ENCODE data around the gene MFNG.
"Not testable (repeated sequence)": the region's sequence is repeated elsewhere in the genome, so short reads cannot be mapped to it uniquely, and the experiment has no call there.

Gene MFNG

DNA sequence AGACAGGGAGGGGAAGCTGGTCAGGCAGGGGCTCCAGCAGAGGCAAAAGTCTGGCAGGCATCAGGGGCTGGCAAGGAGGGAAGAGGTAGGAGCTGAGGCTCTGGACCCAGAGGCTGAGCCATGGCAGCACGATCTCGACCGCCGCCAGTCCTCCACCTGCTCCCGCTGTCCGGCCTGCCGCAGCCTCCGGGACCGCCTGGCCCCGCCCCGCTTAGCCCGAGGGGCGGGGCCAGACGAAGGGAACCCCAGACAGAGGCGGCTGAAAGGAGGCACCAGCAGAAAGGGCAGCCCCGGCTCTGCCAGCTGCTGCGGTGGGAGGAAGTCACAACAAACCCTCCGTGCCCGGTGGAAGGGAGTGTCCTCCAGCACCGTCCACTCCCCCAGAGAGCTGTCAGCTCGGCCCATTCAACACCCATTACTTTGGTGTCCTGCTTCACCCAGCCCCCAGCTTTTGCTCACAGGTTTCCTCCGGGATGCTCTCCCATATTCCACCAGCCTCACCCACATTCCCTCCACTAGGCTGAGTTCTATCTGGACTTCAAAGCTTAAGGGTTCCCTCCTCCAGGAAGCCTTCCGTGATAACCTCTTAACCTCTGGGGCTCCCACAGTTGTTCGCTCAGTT lies at the start of gene MFNG:
Gene MFNG (minus strand): TSS at position 161 of the 622 bp plus-strand sequence. CDS start 207 bp downstream, outside the sequence.
- DNase-seq (ENCODE audit: low spot score): peak; percentile 59

GRCh38 chr22:37535159-37535558 lies 49.0 kb upstream of the MFNG start:
- DNase-seq (ENCODE audit: low spot score): no peak

DNA sequence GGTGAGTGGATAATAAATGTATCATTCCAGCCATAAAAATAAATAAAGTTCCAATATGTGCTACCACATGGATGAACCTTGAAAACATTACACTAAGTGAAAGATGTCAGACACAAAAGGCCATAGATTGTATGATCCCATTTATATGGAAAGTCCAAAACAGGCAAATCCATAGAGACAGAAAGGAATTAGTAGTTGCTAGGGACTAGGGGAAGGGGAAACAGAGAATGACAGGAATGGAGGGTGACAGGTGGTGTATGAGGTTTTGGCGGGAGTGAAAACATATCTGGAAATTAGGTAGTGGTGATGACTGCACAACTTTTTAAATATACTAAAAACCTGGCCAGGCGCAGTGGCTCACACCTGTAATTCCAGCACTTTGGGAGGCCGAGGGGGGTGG lies 48.3 kb upstream of the MFNG start:
- no peak for DNase-seq (ENCODE audit: low spot score)

DNA sequence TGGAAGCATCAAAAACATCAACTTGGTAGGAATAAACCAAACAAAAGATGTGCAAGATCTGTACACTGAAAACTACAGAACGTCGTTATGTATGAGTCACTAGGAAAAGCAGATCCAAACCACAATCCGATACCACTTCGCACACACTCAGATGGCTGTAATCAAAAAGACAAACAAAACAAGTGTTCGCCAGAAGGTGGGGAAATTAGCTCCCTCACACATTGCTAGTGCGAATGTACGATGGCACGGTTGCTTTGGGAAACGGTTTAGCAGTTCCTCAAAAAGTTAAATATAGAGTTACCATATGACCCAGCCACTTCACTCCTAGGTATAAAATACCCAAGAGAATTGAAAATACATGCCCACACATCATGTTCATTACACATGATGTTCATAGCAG lies 47.8 kb upstream of the MFNG start:
- DNase-seq (ENCODE audit: low spot score): no peak

GRCh38 chr22:37529652-37530345 lies 43.6 kb upstream of the MFNG start:
- DNase-seq (ENCODE audit: low spot score): no peak

DNA sequence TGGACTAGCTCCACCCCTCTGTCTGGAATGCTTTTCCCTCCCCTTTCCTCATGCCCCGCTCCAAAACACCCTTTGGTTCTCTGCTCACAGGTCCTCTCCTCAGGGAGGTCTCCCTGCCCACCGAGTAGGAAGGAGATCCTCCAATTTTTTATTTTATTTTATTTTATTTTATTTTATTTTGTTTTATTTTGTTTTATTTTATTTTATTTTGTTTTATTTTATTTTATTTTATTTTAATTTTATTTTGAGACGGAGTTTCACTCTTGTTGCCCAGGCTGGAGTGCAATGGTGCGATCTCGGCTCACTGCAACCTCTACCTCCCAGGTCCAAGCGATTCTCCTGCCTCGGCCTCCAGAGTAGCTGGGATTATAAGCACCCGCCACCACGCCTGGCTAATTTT lies 41.8 kb upstream of the MFNG start:
- not testable (repeated sequence) for DNase-seq (ENCODE audit: low spot score)

- not testable (repeated sequence) for DNase-seq (ENCODE audit: low spot score)
Measured at GRCh38 chr22:37527081-37527752, 41.0 kb upstream of the MFNG start.

GRCh38 chr22:37526376-37526775 lies 40.2 kb upstream of the MFNG start:
- no peak for DNase-seq (ENCODE audit: low spot score)

DNA sequence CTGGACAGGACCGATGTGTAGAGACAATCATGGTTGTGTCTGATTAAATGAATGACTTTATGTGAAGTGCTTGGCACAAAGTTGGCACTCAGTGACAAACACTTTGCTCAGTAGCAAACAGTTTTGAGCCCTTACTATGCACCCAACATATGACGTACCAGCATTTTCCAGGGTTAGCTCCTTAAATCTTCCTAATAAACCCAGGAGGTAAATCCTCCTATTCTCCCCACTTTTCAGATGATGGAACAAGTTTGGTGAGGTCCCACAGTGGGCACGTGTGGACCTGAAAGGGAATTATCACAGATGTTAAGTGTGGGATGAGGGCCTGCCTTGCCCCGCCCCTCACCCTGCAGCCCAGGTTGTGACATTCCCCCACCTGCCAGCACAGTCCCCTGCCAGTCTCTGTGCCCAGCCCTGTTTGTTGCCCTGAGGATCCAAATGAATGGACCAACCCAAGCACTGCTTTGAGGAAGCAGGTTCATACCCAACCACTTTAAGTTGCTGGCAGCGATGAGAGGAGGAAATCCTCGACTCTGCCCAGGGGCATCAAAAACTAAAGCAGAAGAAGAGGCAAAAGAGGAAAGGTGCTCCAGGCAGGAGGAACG lies 39.7 kb upstream of the MFNG start:
- DNase-seq (ENCODE audit: low spot score): no peak

DNA sequence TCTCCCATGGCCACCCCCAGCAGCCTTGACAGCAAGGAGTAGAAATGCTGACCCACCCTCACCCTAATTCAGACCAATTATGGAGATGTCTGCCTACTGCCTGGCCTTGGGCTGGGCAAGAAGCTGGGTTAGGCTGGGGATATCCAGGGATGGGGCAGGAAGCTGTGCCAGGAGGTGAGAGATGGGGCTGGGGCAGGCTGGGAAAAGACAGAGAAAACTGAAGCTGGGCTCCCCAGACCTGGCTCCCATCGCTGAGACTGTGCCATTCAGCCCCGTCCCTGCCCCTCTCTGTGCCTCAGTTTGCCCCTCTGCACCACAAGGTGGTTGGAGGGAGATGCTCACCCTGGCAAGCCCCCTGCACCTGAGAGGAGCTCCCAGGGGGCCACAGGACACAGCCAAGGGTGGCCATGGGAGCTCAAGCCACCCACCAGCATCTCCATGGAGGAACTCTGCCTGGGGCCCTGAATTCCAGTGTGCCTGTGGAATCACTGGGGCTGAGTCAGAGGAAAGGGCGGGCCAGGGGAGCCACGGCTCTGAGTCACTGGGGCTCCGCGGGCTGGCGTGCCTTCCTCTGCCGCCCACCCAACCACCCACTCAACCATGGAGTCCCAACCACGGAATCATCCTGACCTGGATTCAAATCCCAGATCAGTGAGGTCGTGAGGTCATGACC lies 39.0 kb upstream of the MFNG start:
- no peak for DNase-seq (ENCODE audit: low spot score)

- DNase-seq (ENCODE audit: low spot score): no peak
Measured at GRCh38 chr22:37522482-37522881, 36.3 kb upstream of the MFNG start.

- DNase-seq (ENCODE audit: low spot score): no peak
Measured at GRCh38 chr22:37521236-37521739, 35.1 kb upstream of the MFNG start.

DNA sequence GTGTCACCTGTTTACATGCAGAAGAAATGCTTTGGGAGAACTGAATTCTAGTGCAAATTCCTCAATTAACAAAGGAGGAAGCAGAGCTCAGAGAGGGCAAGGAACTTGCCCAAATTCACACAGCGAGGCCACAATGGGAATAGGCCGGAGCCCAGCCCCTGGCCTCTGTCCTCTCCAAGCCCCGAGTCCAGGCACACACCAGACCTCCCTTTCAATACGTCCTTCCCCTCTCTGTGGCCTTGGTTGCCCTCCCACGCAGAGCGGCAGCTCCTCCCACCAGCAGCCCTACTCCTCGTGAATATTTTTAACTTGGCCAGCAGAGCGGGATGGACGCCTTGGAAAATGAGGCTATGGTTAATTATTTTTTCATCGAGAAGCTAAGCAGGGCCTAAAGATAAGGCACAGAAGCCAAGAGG lies 34.6 kb upstream of the MFNG start:
- no peak for DNase-seq (ENCODE audit: low spot score)

- no peak for DNase-seq (ENCODE audit: low spot score)
Measured at GRCh38 chr22:37519268-37520195, 33.3 kb upstream of the MFNG start, which contains the start of gene CARD10. TSS of gene CARD10 (minus strand) at chr22:37519415. CDS start at chr22:37519200, 215 bp downstream.

GRCh38 chr22:37518509-37519267 lies 32.5 kb upstream of the MFNG start:
- DNase-seq (ENCODE audit: low spot score): no peak

GRCh38 chr22:37517826-37518450 lies 31.8 kb upstream of the MFNG start:
- DNase-seq (ENCODE audit: low spot score): no peak

DNA sequence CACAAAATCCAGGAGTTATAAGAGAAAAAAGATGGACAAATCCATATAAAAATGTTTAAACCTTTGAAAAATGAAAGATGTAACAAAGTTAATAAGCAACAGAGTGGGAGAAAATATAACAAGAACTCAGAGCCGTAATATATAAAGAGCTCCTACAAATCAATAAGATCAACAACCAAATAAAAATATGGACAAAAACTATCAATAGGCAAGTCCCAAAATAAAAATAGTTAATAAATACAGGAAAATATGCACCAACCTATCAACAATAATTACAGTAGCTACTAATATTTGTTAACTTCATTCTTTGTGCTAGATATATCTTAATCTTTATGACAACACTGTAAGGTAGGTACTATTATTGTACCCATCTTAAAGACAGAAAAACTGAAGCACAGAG lies 30.3 kb upstream of the MFNG start:
- no peak for DNase-seq (ENCODE audit: low spot score)

DNA sequence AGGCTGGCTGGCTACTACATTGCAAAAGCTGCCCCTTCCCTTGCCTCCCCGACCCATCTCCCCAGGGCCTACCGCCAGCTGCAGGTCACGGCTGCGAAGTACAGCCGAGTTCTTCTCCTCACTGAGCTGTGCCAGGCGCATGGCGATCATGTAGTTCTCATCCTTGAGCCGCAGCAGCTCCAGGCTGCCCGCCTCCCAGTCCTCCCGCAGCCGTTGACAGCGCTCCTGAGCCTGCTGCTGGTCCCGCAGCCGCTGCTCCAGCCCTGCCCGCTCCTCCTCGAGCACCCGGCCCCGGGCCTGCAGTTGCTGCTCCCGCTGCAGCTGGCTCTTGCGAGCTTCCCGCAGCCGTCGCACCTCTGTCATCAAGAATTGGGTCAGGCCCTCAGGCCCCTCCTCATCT lies 29.7 kb upstream of the MFNG start:
- no peak for DNase-seq (ENCODE audit: low spot score)

GRCh38 chr22:37514526-37515051 lies 28.4 kb upstream of the MFNG start:
- DNase-seq (ENCODE audit: low spot score): peak; percentile 69
